GM21723 (cell line): Measurements from ENCODE around the gene CAMK1G.
A peak's percentile ranks its signal among the peaks of the same experiment; 100 is the strongest.

Experiments used
- ATAC-seq: cut with Tn5 transposase; IDR thresholded peaks from one replicate; pipeline ENCODE4 v1.9.1; 2021; ENCODE audit warnings: mild to moderate bottlenecking, moderate library complexity; ENCODE audit not compliant: unreplicated experiment

Gene CAMK1G

DNA sequence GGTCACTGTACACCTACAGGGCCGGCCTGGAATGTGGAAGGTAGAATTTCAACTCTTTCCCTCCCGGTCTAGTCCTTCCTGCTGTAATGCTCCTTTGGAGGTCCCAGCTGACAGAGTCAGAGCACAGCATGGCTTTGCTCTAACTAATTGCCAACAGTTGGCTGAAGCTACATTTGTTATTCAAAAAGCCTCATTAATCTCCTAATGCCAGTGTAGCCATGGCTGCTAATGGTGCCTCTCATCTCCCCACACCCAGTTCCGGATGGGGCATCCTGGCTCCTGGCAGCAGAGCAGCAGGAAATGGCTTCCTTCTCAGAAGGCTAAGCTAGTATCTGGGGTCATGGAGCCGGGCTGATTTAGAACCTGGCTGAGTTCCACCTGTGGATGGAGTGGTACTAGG is 18.7 kb upstream of the CAMK1G start:
- ATAC-seq, result no peak

DNA sequence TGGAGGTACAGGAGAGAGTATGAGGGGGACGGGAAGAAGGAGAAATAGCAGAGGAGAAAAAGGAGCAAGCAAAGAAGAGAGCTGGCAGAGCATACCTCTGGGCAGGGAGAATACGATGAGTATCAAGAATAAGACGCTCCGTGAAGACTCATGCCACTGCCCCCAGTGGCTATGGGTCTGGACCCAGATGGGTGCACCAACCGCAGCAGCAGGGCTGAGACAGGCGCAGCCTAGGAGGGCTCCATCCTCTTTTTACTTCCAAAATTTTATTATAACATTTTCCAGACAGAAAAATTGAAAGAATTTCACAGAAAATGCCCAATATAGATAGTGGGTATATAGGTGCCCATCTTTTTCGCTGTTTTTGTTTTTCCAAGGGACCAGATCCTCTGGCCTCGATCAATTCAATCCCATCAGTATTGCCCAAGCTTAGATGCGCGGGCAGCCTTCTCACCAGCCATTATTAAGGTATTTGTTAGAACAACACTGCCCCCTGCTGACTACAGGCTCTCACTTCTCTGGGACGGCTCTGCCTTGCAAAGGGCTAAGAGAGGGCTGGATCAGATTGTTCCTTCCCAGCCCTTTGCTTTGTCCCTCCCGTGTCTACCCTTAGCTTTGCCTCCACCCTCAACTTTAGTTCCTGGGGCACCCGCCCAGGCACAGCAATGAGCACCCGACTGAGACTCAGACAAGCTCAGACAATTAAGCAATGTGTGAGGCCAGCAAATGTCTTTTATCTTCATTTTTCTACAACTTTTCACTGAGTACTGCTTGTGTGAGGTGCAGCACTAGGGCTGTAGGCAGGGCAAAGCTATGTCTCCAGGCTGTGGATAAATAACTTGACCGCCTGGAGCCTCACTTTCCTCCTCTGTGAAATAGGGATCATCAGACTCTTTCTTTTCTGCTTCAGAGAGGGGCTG is 17.5 kb upstream of the CAMK1G start:
- peak; percentile 87 for ATAC-seq

DNA sequence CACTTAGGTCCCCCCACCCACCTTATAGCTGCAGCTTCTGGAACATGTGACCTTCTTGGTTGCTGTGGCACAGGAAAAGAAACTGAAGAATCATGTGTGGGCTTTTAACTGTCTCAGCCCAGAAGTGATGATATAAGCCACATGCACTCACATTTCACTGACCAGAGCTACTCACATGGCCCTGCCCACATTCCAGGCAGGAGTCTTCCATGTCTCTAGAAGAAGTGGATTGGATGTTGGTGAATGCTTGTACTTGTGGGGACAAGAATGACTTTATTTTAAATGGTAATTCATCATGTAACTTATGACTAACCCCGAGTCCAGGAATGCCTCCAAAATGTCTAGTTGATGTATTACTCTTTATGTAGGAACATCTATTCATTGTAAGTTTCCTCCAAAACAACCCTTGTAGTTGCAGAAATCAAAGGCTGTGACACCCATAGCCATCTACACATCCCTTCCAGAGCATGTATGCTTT is 15.8 kb upstream of the CAMK1G start:
- no peak for ATAC-seq

GRCh38 chr1:209569455-209570207 is 13.9 kb upstream of the CAMK1G start:
- ATAC-seq, result peak; percentile 59

DNA sequence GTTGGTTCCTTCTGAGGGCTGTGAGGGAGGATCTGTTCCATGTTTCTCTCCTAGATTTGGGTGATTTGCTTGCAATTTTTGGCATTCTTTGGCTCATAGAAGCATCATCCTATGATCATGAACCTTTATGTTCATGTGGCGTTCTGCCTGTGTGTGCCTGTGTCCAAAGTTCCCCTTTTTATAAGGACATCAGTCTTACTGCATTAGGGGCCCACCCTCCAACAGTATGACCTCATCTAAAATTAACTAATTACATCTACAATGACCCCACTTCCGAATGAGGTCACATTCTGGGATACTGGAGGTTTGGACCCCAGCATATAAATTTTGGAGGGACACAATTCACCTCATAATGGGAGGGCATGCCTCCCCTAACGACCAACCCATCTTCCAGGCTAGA is 12.8 kb upstream of the CAMK1G start:
- no peak for ATAC-seq

DNA sequence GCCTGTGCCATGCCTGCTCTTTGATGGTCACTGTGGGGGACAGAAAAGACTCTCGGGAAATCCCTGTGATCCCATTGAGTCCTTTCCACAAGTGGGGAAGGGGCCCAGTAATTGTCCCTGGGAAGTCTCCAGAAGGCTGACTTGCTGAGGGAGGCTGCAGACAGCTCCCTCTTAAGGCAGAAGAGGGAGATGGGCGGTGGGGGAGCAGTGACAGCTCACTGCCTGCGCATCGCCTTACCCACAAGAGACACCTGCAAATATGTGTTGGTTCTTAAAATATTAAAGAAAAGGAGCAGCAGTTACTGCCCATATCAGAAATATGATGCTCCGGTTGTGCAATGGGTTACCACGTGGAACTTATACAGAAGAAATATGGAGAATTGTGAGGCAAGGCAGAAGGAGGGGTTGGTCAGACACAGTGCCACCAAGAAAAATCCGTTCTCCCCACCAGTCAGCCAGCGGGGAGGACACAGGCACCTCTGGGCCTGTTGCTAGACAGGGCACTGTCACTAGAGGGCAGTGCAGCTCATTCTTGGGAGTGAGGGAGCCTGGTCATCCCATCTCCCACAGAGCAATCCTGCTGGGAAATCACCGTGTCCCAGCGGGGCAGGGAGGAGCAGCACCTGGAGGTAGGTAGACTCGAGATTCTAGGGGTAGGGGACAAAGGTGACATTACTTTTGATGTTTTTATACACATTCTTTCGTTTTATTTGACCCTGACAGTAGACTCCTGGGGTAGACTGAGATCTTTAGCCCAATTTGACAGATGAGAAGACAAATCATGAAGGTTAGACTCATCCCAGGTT is 6.9 kb upstream of the CAMK1G start:
- peak; percentile 68 for ATAC-seq

DNA sequence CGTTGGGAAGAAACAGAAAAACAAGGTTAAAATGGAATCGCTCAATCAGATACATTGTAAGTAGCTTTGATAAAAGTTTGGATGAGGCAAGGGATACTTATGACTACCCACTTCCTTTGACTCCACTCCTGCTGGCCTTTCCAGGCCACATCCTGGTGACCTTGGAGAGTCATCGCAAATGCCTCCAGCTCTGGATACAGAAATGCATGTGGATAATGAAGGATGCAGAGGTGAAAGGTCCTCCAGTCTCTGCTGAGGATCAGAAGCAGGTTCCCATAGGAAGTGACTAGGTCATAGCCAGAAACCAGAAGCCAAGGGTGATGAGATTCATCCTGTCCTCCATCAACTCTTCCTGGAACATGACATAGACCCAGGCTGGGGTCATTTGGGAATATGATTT is 6.2 kb upstream of the CAMK1G start:
- ATAC-seq, result no peak

GRCh38 chr1:209580577-209580976 is 2.9 kb upstream of the CAMK1G start:
- ATAC-seq, result no peak

DNA sequence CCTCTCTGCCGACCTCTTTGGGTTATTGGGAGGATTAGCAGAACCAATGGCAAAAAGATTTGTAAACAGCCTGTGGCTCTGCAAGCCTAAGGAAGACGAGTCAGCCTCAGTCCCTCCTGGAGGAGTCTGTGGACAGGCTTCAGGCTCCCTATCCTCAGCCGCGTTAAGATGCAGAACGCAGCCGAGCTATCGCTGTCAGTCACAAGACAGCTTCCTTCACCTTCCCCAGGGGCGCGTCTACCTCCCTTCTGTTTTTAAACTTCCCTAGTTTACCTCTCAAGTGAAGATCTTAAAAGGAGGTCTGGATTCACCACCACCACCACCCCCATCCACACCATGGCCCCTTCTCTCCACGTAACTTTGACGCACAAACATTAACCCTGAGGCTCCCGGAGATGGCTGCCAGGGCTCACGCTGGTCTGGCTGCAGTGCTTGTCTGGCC is 738 bp downstream of the CAMK1G start:
- no peak for ATAC-seq

DNA sequence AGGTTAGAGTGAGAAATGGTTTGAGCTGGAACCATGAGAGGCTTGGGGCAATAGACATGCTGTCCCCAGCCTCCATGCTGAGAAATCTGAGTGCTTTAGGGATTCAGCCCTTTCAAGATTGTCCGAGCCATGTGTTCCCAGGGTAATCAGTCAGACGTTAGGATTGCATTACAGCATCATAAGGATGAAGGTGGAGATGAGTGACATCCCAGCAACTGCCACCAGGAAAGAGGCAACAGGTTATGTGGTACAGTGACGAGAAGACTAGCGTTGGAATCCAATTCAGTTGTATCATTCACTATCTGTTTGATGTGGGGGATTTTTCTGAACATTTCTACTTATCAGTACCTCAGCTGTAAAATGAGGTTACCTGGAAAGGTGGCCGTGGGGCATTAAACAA is 1.7 kb downstream of the CAMK1G start:
- ATAC-seq, result no peak

DNA sequence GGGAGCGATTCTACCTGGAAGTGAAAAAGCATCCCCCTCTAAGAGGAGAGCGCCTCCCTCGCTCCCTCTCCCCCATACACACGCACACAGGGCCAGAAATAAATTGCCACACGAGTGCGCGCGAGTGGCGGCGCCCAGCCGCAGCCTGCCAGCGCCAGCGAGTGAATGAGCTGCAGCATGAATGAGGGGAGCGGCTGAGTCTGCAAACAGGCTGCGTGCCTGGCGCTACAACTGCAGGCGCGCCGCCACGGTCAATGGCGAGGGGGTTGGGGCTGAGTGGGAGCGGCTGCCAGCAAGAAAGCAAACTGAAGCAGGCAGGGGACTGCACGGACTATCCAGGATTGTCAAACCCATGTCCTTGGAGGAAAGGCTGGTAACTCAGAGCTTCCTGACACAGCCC is 2.2 kb downstream of the CAMK1G start:
- no peak for ATAC-seq

GRCh38 chr1:209586221-209586740 is 2.8 kb downstream of the CAMK1G start:
- no peak for ATAC-seq

DNA sequence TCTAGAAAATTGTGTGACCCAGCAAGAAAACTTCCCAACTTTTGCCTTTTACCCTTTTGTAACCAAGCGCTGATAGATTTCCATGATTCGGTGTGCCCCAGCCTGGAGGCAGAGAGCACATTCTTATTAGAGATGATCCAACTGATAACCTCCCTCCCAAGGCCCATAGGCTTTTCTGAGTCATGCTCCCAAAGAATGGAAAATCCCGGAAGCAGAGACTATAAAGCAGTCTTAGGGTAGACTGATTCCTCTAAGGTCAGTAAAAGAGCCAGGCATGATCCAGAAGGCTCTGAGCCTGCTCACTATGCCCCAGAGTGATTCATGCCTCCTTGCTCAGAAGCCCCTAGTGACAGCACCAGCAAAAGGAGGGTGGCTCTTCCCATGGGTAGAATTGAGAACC is 4.3 kb downstream of the CAMK1G start:
- ATAC-seq, result no peak

GRCh38 chr1:209589440-209589839 is 5.9 kb downstream of the CAMK1G start:
- ATAC-seq, result no peak

DNA sequence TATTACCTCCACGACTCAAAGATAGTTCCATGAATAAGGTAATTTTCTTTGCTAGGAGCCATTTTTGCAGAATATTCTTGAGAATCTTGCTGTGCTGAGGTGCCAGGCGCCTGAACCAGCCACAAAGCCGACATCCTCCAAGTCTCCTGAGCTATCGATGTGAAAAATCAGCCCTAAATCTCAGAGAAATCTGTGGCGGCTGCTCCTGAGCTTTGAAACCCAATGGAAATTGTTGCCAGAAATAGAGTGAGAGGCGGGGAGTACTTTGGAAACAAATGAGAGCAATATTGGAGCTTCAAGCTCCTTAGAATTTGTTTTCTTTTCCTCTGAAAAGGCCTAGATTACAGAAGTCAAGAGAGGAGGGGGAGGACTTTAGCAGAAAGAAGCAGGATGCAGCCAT is 6.3 kb downstream of the CAMK1G start:
- ATAC-seq, result no peak

DNA sequence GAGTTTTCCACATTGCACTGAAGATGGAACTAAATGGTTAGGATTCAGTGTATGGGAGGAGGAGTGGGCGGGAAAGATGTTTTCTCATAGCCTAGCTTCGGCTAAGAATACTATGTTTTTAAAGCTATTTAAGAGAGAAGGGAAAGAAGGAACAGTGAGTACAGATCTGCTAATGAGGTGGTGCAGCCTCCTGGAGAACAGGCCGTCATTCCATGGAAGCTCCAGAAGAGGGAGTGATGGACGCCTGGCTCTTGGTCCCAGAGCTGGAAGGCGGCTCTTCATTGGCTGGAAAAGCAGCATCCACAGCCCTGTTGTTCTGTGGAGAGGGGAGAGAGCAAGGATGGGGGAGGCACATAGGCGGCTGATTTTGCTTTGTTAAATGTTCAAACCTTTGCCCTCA is 6.9 kb downstream of the CAMK1G start:
- ATAC-seq, result no peak

GRCh38 chr1:209593747-209594146 is 10.2 kb downstream of the CAMK1G start:
- no peak for ATAC-seq

- ATAC-seq, result no peak
Measured at GRCh38 chr1:209594440-209594839, 10.9 kb downstream of the CAMK1G start.

GRCh38 chr1:209595028-209595427 is 11.5 kb downstream of the CAMK1G start:
- no peak for ATAC-seq

DNA sequence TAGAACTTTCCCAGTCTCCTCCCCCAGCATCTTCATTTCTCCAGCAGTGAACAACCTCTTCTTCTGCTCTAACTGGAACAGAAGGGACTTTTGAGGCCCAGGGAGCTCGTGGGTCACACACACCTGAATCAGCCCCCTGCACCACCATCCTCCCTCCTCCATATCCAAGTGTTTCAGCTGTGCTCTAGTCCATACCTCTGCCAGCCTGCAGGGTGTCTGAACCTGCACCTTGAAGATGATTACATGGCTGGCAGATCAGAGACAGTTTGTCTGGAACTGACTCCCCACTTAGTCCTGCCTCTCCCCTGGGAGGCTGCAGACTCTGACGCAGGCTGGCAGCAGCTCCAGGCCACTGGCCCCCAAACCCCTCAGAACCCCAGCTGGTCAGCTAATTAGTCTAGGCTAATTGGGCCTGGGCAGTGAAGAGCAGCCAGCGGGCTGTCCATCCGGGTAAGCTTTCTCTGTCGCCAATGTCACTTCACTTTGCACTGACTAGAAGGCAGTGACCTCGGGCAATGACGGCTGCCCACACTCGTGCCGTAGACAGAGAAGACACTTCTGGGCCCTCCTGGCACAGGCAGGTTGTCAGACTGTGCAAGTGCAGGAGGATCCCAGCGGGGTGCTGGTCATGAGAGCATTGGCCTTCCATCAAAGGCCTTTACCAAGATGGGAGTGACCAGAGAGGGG is 12.2 kb downstream of the CAMK1G start:
- ATAC-seq, result no peak
